GM10847 (cell line): Measurements from ENCODE around the gene NUDT16L1.

Source experiments
- POLR2A ChIP-seq: IDR thresholded peaks from 2 replicates; pipeline ENCODE4 v1.6.1; 2011; ENCODE audit not compliant: insufficient read length; ENCODE audit errors: extremely low read depth

NUDT16L1 gene

DNA sequence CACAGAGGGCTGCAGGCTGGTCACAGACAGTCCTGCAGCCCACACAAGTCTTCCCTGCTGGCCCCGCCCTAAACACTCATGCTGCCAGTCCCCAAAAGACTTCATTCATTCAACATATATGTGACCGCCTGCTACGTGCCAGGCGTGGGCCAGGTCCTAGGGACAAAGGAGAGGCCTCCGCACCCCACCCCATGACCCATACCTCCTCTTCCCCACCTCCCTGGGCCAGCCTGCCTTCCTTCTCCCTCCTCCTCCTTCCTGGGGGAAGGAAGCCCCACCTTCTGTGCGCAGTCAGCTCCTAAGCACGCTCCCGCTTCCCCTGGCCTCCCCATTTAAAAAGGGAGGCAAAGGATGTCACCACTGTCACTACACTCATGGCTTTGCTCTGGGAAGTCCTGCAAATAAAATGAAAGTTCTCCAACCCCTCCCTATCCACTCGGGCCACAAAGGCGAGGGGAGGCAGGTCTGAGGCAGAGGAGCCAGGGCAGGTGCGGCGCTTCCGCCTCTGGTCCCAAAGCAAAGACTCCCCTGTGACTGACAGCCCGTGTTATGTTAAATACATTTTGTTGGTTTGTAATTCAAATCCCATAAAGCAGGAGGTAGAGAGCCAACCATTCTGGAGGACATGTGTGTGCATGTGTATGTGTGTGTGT lies 50.0 kb downstream of the NUDT16L1 start:
- no peak for TF ChIP-seq POLR2A

DNA sequence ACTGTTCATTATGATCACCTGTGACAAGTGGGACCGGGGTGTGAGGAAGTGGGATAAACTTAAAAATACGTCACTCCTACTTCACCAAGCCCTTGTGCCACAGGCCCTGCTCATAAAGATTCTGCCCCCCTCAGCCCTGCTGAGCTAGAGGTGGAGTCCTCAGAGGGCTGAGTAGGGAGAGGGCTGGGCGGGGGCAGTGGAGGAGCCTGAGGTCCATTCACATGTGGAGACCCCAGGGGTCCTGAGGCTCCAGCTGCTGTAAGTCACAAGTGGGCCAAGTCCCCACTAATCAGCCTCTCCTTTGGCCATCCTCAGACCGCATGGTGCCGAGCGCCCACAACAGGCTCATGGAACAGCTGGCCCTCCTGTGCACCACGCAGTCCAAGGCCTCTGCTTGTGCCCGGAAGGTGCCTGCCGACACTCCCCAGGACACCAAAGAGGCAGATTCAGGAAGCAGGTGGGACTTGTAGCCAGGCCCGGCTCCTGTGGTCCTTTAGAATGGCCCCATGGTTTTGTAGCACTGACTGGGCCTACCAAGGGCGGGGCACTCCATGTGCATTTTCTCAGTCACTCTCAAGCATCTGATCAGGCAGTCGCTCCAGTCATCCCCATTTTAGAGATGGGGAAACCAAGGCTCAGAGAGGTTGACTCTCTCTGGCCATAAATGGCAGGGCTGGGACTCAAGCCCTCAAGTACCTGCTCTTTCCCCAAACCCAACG lies 51.4 kb downstream of the NUDT16L1 start:
- no peak for TF ChIP-seq POLR2A

DNA sequence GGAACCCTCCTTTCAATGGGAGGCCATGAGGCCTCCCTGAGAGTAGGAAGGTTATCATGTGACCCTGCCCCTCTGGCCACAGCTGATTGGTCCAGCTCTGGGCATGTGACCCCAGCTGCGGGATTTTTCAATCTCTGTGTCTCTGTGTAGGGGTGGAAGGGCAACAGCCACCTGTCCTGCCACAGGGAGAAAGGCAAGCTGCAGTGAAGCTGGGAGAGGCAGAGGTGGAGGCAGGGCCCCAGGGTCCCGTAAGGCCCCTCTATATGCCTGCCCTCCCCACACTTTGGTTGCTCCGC lies 51.9 kb downstream of the NUDT16L1 start:
- no peak for TF ChIP-seq POLR2A
